CD4-positive, alpha-beta T cell treated with Interleukin-21 for 1 hour (primary cell): Measurements from ENCODE around the gene NME7.
"Not testable (repeated sequence)": the region's sequence is repeated elsewhere in the genome, so short reads cannot be mapped to it uniquely, and the experiment has no call there.

Source experiments
- DNase-seq: peaks from one replicate; pipeline ENCODE4 v3.0.0-alpha.2; 2020

NME7 gene

GRCh38 chr1:169340882-169341281 is 26.7 kb downstream of the NME7 start:
- no peak for DNase-seq

GRCh38 chr1:169339773-169340172 is 27.8 kb downstream of the NME7 start:
- no peak for DNase-seq

- no peak for DNase-seq
These were observed 29.0 kb downstream of the NME7 start for GRCh38 chr1:169338617-169339016.

GRCh38 chr1:169336947-169337715 is 30.5 kb downstream of the NME7 start:
- not testable (repeated sequence) for DNase-seq

GRCh38 chr1:169334727-169335126 is 32.9 kb downstream of the NME7 start:
- not testable (repeated sequence) for DNase-seq

DNA sequence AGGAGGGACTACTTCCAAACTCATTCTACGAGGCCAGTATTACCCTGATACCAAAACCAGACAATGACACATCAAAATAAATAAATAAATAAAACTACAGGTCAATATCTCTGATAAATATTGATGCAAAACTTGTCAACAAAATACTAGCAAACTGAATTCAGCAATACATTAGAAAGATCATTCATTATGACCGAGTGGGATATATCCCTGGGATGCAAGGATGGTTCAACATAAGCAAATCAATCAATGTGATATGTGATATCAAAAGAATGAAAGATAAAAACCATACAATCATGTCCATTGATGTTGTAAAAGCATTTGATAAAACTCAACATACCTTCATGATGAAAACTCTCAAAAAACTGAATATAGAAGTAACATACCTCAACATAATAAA is 36.7 kb downstream of the NME7 start:
- no peak for DNase-seq

DNA sequence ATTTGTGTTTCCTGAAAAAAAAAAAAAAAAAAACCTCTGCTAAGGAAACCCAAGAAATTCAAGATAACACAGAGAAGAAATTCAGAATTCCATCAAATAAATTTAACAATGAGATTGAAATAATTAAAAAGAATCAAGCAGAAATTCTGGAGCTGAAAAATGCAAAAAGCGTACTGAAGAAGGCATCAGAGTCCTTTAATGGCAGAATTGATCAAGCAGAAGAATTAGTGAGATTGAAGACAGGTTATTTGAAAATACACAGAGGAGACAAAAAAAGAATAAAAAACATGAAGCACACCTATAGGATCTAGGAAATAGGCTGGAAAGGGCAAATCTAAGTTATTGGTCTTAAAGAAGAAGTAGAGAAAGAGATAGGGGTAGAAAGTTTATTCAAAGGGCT is 38.2 kb downstream of the NME7 start:
- no peak for DNase-seq

GRCh38 chr1:169327875-169328274 is 39.7 kb downstream of the NME7 start:
- DNase-seq, result no peak

DNA sequence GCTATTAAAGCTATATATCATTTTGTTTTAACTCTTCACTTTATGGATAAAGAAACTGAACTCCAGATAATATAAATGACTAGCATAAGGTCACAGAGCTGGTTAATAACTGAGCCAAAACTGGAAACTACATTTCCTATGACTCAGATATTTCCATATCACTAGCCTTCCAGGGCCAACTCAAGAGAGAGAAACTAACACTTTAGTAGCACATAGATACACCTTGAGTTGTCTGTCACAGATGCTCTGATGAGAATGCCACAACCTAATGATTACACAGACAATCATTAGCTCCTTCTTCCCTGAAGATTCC is 40.7 kb downstream of the NME7 start:
- DNase-seq, result no peak

- DNase-seq, result no peak
These were observed 41.2 kb downstream of the NME7 start for GRCh38 chr1:169326261-169326955.

DNA sequence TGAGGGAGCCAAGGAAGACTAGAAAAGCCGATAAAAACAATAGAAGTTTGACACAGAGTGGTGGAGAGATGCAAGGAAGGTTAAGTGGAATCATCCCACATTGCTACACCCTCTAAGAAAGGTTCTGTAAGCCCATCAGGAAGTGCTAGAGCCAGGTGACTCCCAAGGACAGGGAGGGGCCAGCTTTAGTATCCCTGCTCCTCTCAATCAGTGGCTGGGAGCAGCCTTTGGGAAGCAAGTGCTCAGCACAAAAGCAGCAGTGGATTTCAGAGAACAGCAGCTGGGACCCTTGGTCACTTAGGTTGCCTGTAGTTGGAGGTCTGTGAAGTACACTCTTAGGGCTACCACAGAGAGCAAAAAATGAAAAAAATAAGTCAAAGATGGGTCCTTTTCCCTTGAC is 42.5 kb downstream of the NME7 start:
- DNase-seq, result no peak

DNA sequence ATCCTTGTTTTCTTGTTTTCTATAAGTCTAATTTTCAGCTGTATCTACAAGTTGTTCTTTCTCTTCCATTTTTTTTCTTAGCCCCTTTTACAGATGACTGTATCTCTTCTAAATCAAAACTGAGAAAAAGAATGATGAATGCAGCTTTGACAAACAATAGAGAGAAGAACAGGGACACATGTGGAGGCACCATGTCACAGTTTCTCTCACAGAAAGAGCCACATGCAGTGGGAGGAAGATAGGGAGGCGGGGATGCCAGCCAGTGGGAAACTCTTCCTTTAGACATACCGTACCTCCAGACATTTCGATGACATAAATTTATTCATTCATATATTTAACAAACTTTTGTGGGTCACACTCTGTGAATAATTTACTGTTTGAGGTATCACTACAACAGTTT is 45.5 kb downstream of the NME7 start:
- DNase-seq, result no peak

GRCh38 chr1:169321539-169321938 is 46.1 kb downstream of the NME7 start:
- no peak for DNase-seq

GRCh38 chr1:169318536-169319244 is 48.9 kb downstream of the NME7 start:
- no peak for DNase-seq

- DNase-seq, result no peak
These were observed 51.0 kb downstream of the NME7 start for GRCh38 chr1:169316556-169316955.

DNA sequence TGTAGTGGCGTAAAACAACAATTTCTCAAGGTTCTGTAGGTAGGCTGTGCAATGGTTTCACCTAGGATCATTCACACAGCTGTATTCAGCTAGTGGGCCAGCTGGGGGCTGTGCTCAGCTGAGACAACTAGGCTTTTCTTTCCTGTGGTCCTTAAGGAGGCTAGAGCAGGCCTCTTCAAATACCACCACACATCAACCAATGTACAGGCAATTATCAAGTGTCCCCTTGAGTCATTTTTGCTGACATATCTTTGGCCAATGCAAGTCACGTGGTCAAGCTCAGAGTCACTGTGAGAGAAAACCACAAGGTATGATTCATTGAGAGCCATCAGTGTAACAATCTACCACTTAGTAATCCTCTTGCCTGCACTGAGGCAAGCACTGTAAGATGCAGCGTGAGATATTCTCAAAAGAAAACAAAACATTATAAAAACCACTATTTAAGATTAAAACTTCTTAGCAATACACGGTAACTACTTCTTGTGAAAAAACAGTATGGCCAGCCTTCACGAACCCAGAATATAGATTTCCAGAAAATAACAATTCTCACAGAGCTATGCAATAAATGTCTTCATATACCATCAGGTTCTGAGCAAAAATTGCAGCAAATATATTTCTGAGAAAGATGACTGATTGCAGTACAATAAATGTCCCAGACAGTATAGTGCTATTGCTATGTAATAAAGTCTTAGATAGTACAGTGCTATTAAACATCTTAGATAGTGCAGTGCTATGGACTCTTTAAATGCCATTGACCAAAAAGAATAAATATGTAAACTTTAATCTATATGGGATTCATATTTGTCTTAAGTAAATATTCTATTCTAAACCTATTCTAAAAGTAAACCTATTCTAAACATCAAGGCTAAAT is 55.3 kb downstream of the NME7 start:
- peak; percentile 46 for DNase-seq

- DNase-seq, result peak; percentile 14
These were observed 58.1 kb downstream of the NME7 start for GRCh38 chr1:169309178-169310166.

GRCh38 chr1:169308313-169309039 is 59.1 kb downstream of the NME7 start:
- no peak for DNase-seq

GRCh38 chr1:169307176-169307575 is 60.4 kb downstream of the NME7 start:
- no peak for DNase-seq

DNA sequence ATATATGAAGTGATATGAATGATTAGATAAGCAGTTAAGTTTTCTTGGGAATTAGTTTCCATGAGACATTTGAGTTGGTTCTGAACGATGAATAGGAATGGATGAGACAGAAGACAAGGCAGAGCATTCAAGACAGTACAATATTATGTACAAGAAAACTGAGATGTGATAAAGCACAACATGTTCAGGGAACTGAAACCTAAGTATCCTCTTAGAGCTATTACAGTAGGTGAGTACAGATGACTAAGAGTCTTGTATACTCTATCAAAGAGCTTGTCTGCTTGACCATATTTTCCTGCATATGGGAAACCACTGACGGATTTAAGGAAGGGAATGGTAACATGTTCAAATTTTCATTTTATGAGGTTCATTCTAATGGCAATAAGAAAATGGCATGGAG is 61.6 kb downstream of the NME7 start:
- no peak for DNase-seq

DNA sequence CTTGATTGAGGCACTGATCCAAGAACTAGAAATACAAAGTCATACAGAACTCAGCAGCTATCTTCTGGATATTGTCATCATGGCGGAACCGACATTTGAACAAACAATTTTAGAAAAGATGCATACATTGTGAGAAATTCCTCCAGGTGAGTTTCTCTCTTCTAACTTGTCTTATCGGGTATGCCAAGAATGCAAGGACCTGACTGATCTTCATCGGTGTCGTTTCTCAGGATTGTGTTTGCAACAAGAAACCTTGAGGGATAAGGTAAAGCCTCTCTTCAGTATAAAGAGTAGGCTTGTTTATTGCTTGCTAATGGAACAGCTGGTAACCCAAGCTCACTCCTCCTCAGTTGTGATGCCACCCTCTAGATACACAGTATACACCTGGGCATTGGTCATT is 62.2 kb downstream of the NME7 start:
- DNase-seq, result no peak
